GM04504 (cell line): ENCODE results near the gene EPS8.

Experiments used
- DNase-seq: peaks from one replicate; pipeline ENCODE4 v3.0.0-alpha.2; 2012; ENCODE audit warnings: low read depth

Gene EPS8

GRCh38 chr12:15602051-15602672, 187.0 kb downstream of the EPS8 start:
- no peak for DNase-seq

GRCh38 chr12:15601210-15601800, 187.9 kb downstream of the EPS8 start:
- peak; percentile 31 for DNase-seq

- DNase-seq: no peak
Measured at GRCh38 chr12:15600223-15600935, 188.8 kb downstream of the EPS8 start.

GRCh38 chr12:15599266-15600037, 189.7 kb downstream of the EPS8 start:
- DNase-seq: peak; percentile 38

- DNase-seq: no peak
Measured at GRCh38 chr12:15597125-15597830, 191.9 kb downstream of the EPS8 start.

- no peak for DNase-seq
Measured at GRCh38 chr12:15596174-15596573, 193.0 kb downstream of the EPS8 start.

- DNase-seq: no peak
Measured at GRCh38 chr12:15592934-15593333, 196.3 kb downstream of the EPS8 start.

GRCh38 chr12:15591811-15592210, 197.4 kb downstream of the EPS8 start:
- no peak for DNase-seq

- peak; percentile 42 for DNase-seq
Measured at GRCh38 chr12:15590180-15590826, 198.9 kb downstream of the EPS8 start.

- DNase-seq: no peak
Measured at GRCh38 chr12:15589328-15590032, 199.7 kb downstream of the EPS8 start.

- no peak for DNase-seq
Measured at GRCh38 chr12:15584366-15585041, 204.7 kb downstream of the EPS8 start.

- no peak for DNase-seq
Measured at GRCh38 chr12:15583804-15584203, 205.4 kb downstream of the EPS8 start.

- DNase-seq: no peak
Measured at GRCh38 chr12:15581006-15581405, 208.2 kb downstream of the EPS8 start.

- no peak for DNase-seq
Measured at GRCh38 chr12:15580431-15580830, 208.8 kb downstream of the EPS8 start.

GRCh38 chr12:15575671-15576541, 213.3 kb downstream of the EPS8 start:
- no peak for DNase-seq

- no peak for DNase-seq
Measured at GRCh38 chr12:15574353-15574752, 214.8 kb downstream of the EPS8 start.
